Measurements from ENCODE around the gene BTBD10. TPM values are rescaled to one million over a fixed set of nuclear protein-coding genes. Genes with fewer than 3 reads are reported as not detected.
A peak's percentile ranks its signal among the peaks of the same experiment; 100 is the strongest.
"Not testable (repeated sequence)": the region's sequence is repeated elsewhere in the genome, so short reads cannot be mapped to it uniquely, and the experiment has no call there.

BTBD10 gene
- total and polyA plus RNA-seq, 2 donors (not counting 1 experiment from before 2014, with no cell fraction given), result 40.2 to 83.9 TPM

- Histone ChIP-seq H3K9ac (ENCODE audit: insufficient read depth, low read length) (no peak overlapping the region), H4K20me1 (ENCODE audit: control insufficient read depth, extremely low read depth, insufficient read depth, low read length) (no peaks in the 10 kb centered on the region), H3K4me2 (ENCODE audit: extremely low read depth, insufficient read depth, low read length) (peak overlapping the region; percentile 71), H2AFZ (ENCODE audit: low read length) (no peak overlapping the region), H3K27ac (ENCODE audit: insufficient read depth, low read length) (peak overlapping the region; percentile 71), H3K79me2 (ENCODE audit: control insufficient read depth, insufficient read depth, low read length) (peaks cover 14% of the 10 kb centered on the region), H3K9me3 (ENCODE audit: control insufficient read depth, insufficient read depth, low read depth, low read length) (no peaks in the 10 kb centered on the region), H3K4me3 (replicated peaks in 1 of 4; ENCODE audit: control extremely low read depth in 1 of 4, insufficient read depth in 1 of 4, low read depth in 3 of 4, low read length in 4 of 4) (peak overlapping the region; percentile 29 to 64 (median 41)), H3K36me3 (ENCODE audit: control insufficient read depth, insufficient read depth, low read length) (no peaks in the 10 kb centered on the region), H3K27me3 (ENCODE audit: control insufficient read depth, insufficient read depth, low read length) (no peaks in the 10 kb centered on the region), H3K4me1 (ENCODE audit: control insufficient read depth, extremely low read depth, insufficient read depth, low read length) (peaks cover 2% of the 10 kb centered on the region)
- no peak for TF ChIP-seq EZH2 (IDR thresholded peaks at IDR 0.05; ENCODE audit: low read length, missing control alignments)
- no peak for TF ChIP-seq CTCF (conservative IDR thresholded peaks at IDR 0.05 in 1 of 2, IDR thresholded peaks at IDR 0.05 in 1 of 2; ENCODE audit: low read depth in 1 of 2, low read length in 2 of 2)
- DNase-seq (ENCODE audit: low read depth in 2 of 2), result peak; percentile 94 to 95
Measured at GRCh38 chr11:13440100-13440855, 22.7 kb downstream of the BTBD10 start.

- no peaks in the 10 kb centered on the region for H3K27me3 ChIP-seq (ENCODE audit: control insufficient read depth, insufficient read depth, low read length)
- H3K27ac ChIP-seq (ENCODE audit: insufficient read depth, low read length), result no peak overlapping the region
- TF ChIP-seq CTCF (conservative IDR thresholded peaks at IDR 0.05 in 1 of 2, IDR thresholded peaks at IDR 0.05 in 1 of 2; ENCODE audit: low read depth in 1 of 2, low read length in 2 of 2) (no peak), EZH2 (IDR thresholded peaks at IDR 0.05; ENCODE audit: low read length, missing control alignments) (no peak)
- peaks cover 2% of the 10 kb centered on the region for H3K4me1 ChIP-seq (ENCODE audit: control insufficient read depth, extremely low read depth, insufficient read depth, low read length)
- H2AFZ ChIP-seq (ENCODE audit: low read length), result no peak overlapping the region
- H3K9me3 ChIP-seq (ENCODE audit: control insufficient read depth, insufficient read depth, low read depth, low read length), result no peaks in the 10 kb centered on the region
- no peak overlapping the region for H3K4me2 ChIP-seq (ENCODE audit: extremely low read depth, insufficient read depth, low read length)
- H3K79me2 ChIP-seq (ENCODE audit: control insufficient read depth, insufficient read depth, low read length), result peaks cover 10% of the 10 kb centered on the region
- H4K20me1 ChIP-seq (ENCODE audit: control insufficient read depth, extremely low read depth, insufficient read depth, low read length), result no peaks in the 10 kb centered on the region
- H3K36me3 ChIP-seq (ENCODE audit: control insufficient read depth, insufficient read depth, low read length), result no peaks in the 10 kb centered on the region
- no peak overlapping the region for H3K9ac ChIP-seq (ENCODE audit: insufficient read depth, low read length)
- H3K4me3 ChIP-seq (replicated peaks in 1 of 4; ENCODE audit: control extremely low read depth in 1 of 4, insufficient read depth in 1 of 4, low read depth in 3 of 4, low read length in 4 of 4), result no peak overlapping the region
- DNase-seq (ENCODE audit: low read depth in 2 of 2), result no peak
Measured at GRCh38 chr11:13438291-13438690, 24.7 kb downstream of the BTBD10 start.

- H3K9ac ChIP-seq (ENCODE audit: insufficient read depth, low read length); H3K36me3 ChIP-seq (ENCODE audit: control insufficient read depth, insufficient read depth, low read length); H3K4me3 ChIP-seq (replicated peaks in 1 of 4; ENCODE audit: control extremely low read depth in 1 of 4, insufficient read depth in 1 of 4, low read depth in 3 of 4, low read length in 4 of 4); H2AFZ ChIP-seq (ENCODE audit: low read length); H3K9me3 ChIP-seq (ENCODE audit: control insufficient read depth, insufficient read depth, low read depth, low read length); H3K27ac ChIP-seq (ENCODE audit: insufficient read depth, low read length); H3K27me3 ChIP-seq (ENCODE audit: control insufficient read depth, insufficient read depth, low read length); H3K79me2 ChIP-seq (ENCODE audit: control insufficient read depth, insufficient read depth, low read length); H3K4me2 ChIP-seq (ENCODE audit: extremely low read depth, insufficient read depth, low read length); H4K20me1 ChIP-seq (ENCODE audit: control insufficient read depth, extremely low read depth, insufficient read depth, low read length); H3K4me1 ChIP-seq (ENCODE audit: control insufficient read depth, extremely low read depth, insufficient read depth, low read length); DNase-seq (ENCODE audit: low read depth in 2 of 2): not testable (repeated sequence)
Measured at GRCh38 chr11:13436836-13437235, 26.2 kb downstream of the BTBD10 start.
